Kidney glomerular epithelial cell (primary cell): Measurements from ENCODE around the gene SORCS1.

Source experiments
- DNase-seq: peaks from one replicate; lab custom pipeline; 2025; lab: John Stamatoyannopoulos, UW

SORCS1 gene

DNA sequence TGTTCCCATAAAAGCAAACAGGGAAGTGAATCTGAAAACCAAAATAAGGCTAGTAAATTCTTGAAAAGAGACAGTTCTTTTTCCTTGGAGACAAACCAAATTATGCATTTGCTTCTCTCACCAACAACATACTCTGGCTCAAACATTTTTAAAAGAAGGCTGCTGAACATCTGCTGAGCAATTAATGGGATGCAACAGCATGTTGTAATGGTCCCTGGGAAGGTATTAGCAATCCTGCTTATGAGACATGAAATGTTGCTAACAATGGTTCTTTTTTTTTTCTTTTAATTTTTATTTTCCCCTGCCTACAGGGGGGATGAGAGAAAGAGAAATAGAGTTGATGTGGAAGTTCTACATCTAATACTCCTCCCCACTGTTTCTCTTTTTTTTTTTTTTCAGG is 572.1 kb downstream of the SORCS1 start:
- DNase-seq = no peak

DNA sequence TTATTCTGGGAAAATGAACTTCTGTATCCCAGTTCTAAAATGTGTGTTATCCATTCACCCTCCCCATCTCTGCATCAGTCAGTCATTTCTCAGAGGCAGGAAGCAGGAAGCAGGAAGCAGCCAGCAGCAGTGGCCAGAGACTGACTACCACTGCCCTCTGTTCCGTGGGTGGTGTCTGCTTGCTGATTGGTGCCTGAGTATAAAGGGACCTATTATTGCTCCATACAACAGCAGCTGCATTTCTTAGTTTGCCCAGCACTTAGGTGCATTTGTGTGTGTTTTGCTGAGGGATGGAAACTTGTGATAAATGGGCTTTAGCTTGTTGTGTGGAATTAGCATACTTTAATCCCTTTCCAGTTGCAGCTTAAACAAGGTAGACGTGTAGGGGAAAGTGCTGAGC is 582.2 kb downstream of the SORCS1 start:
- DNase-seq = no peak

DNA sequence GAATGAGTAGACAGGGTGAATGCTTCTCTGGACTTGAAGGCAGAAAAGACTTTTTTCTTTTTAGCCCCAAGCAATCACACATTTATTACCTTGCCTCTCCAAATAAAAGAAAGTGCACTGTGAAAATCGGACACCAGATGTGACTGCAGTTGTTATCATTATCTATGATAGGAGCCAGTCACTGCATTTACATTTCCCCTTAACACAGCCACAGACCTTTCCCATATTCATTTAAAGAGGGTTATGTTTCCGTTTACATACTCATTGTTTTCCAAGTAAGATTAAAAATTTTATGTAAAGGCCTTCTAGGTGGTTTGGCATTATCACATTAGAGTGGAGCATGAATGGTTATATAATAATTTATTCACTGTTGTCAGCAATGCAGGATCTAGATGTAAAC is 586.8 kb downstream of the SORCS1 start:
- no peak for DNase-seq

DNA sequence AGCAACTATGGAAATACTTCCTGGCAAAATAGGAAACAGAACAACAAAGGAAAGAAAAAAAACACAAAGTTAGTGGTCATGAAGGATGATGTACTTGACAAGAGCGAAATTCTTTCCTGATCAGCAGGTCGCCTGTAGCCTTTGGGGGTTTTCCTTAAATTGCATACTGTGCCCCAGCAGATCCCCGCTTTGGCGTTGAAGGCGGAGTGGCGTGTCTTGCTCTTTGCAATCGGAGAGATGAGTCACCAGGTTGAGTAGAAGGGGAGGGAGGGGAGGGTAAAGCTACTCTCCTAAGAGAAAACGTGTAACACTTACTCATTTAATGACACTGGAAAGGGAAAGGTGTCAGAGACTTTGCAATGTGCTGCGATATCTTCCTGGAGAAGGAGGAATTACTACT is 587.2 kb downstream of the SORCS1 start:
- DNase-seq = no peak

DNA sequence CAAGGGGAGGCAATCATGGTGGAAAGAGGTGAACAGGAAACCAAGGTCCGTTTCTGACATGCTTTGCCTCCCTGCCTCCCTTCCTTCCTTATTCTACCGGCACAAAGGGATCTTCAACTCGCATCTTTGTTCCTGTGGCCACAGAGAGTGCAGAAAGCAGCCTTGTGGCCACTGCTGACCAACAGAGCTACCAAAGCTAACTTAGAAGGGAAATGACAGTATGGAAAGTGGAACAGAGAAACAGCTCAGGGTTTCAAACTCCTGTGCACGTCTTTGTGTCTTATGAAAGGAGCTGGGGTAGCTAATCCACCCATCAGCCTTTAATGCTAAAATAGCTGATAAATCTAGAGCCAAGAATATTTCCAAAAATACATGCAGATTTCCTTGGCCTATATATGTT is 588.0 kb downstream of the SORCS1 start:
- no peak for DNase-seq

DNA sequence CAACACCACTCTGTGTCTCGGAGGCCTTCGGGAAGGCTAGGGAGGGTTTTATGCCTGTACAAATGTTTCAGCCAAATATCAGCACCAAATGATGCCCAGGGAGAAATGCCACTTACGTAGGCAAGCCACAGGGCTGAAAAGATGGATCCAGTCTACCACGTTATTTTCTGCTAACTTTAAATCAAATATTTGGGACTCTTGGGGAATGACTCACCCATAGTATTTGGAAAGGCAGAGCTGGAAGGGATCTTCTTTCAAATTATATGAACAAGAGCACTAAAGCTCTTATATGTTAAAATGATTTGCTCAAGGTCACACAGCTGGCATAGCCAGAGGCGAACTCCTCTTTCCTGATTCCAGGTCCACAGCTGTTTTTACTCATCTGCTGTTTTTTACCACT is 591.4 kb downstream of the SORCS1 start:
- no peak for DNase-seq

DNA sequence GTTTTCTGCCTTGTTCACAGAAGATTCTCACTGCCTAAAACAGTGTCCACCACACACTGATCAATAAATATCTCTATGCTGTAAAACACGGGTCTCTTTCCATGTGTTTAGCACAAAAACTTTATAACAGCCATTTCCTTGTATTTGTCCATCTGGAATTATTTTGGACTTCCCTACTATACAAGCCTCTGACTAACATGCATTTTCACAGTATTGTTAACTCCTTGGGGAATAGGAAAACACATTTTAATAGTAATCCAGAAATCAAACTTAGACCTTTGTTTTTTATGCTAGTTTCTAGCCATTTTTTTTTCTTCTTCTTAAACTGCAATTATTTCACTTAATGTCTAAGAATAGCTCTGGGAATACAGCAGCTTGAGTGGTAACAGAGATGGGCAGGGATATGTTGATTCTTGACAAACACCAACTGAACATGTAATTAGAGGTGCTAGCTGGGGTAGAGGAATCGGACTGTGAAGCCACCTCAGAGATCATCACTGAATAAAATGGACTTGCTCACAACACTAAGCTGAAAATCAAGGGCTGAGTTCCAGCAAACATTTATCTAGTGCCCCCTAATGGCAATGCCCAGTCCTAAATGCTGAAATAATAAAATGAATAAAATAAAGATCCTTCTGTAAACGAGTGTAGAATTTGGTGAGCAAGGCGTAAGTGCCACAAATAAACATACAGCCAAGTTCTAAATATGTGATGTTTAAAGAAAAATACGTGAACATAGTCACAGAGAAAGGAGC is 593.1 kb downstream of the SORCS1 start:
- peak; percentile 40 for DNase-seq

DNA sequence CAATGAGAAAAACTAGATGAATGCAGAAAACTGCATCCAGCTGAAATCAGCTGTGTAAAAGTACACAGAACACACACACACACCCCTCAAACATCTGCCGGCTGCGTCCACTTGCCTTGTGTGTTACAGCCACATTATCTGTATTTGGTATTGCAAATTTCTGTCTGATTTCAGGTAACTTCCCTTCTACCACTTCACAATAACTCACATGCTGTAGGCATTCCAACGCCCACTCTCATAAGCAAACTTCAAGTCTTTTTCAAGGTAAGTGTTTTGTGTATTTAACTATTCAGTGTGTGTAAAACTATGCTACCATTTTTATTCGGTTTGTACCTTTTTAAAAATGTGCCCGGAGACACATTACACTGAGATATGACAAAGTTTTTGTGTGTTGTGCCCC is 594.2 kb downstream of the SORCS1 start:
- no peak for DNase-seq

DNA sequence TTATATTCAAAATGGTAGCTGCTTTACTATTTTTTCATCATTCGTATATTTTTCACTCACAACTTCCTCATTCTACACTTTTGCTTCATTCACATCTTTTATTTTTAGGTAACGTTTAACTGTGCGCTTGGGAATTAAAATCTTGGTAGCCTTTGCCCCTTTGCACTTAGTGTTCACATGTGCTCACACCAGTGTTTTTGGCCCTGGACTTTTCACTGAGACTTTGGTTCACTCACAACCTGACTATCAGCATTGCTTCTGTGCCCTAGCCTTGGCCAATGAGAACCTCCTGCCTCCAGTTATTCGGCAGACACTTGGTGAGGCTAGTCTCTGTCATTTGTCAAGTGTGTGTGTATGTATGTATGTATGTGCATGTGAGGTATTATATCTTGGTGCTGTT is 596.9 kb downstream of the SORCS1 start:
- no peak for DNase-seq

DNA sequence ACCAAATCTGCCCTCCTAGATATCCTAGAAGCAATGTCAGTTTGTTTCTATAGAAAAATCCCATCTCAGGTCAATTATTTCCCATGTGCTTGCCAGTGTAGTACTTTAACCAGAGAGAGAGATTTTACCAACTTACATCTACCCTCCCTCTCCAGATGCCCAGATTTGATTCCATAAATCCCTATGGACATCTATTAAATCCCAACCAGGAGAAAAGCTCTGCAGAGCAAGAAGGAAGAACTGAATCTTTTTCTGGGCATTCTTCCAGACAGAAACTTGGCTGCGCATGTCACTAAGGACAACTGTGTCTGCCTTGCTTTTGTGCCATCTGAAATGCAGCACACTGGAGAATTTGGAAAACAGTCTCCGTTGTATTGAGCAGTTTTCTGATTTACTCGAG is 597.6 kb downstream of the SORCS1 start:
- no peak for DNase-seq

DNA sequence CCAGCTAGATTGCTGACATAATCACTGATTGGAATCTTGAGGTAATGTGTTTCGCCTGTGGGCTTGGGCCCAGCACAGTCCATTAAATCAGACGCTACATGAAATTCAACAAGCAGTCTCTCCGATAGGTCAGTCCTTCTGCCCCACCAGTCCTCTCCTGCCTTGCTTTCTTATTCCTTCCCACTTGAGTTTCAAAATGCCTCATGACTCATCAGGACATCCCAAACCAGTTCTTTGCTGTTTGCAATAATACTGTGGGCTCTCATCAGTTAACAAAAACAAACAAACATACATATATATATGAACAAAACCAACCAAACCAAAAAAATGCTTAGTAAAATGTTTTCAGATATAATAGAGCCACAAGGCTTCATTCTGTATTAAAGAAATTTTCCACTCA is 599.0 kb downstream of the SORCS1 start:
- DNase-seq = no peak

DNA sequence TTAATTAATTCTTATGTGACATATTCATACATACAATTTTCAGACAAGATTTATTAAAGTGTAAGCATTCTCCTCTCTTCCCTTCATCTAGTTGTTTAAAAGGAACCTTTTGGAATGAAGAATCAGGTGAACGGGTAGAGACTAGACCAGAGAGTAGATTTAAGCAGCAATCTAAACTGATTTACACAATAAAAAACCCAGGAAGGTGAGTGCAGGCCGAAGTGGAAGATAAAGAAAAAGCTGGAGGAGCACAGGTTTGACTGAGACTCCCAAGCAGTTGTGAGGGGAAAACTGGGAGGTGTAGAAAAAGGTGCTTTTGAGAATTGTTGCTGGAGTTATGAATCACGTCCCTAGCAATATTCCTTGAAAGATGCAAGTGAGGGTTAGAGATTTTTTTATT is 601.1 kb downstream of the SORCS1 start:
- no peak for DNase-seq

DNA sequence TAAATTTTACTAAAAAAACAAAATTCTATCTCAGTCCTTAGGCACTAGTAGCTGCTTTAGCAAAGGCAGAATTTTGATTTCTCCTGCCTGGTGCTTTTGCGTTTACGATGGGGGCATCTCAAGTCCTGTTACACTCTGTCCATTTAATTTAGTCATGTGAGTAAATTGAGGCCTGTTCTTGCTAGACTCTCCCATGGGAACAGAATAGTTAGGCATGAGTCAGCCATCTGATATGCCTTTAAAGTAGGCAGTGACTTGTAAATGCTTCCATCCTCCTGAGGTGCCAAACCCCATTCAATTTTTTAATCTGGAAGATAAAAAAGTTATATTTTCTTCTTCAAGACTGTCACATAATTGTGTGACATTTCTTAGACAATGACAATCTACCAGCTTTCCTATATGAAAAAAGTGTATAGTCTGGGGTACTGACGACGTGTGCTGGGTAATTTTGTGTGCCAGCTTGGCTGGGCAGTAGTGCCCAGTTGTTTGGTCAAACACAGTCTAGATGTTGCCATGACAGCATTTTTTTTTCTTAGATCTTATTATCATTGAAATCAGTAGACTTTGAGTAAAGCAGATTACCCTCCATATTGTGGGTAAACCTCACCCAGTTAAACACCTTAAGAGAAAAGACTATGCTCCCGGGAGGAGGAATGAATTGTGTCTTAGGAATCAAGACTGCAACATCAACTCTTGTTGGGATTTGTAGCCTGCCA is 603.4 kb downstream of the SORCS1 start:
- DNase-seq = peak; percentile 16

DNA sequence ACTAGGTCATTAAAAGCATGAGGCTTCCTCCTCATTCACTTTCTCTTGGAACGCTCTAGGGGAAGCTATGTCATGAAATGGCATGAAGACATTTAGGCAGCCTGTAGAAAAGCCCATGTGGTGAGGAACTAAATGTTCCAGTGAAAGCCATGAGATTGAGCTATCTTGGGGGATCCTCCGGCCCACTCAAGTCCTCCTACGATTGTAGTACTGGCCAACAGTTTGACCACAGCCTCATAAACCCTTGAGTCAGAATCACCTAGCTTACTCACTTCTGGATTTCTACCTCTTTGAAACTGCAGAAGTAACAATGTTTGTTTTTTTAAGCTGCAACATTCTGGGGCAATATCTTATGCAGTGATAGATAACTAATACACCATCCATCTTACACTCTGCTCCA is 605.1 kb downstream of the SORCS1 start:
- no peak for DNase-seq

DNA sequence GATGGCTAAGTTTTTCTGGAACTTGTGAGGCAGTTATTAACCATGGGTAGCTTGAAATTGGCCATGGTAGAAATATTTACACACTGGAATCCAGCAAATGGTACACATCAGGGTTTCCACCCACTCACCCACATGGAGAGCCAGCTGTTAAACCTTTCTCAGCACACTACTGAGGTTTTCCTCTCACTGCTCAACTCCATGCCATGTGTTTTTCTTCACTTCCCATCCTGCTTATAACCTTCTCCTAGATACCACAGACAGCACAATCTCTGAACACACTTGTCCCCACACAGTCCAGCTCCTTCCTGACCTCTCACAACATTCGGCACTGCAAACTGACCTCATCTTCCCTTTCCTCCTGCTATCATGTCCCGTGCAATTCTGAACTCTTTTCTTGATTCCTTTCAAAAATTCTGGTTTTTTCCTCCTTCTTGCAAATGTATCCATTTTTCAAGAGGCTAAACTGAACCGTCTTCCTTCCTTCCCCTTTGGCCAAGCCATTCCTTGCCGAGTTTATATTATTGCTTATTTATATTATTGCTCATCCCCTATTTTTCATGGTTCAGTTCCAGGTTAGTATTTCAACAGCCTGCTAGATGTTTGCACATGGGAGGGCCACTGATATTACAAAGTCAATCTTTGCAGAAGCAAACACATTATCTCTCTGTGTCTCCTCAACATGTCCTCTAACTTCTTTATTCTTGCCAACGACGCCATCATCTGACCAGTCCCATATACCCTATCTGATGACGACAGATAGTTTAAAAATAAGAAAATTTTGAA is 606.4 kb downstream of the SORCS1 start:
- peak; percentile 60 for DNase-seq

DNA sequence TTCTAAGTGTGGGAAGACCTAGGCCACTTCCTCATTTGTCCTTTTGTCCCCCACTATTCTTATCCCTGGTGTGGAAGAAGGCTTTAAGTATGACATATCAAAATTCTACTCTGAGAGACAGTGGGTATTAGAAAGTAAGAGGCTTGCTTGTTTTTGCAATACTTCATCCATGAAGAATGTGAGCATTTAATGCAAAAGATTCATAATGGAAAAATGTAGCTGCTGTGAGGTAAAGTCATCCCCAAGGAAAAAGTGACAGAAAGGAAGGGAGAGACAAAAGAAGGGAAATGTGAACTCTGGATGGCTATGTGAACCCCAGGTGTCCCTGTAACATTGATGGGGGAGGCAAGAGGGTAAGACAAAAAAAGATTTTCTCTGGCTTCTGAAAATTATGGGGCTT is 607.5 kb downstream of the SORCS1 start:
- DNase-seq = peak; percentile 32

DNA sequence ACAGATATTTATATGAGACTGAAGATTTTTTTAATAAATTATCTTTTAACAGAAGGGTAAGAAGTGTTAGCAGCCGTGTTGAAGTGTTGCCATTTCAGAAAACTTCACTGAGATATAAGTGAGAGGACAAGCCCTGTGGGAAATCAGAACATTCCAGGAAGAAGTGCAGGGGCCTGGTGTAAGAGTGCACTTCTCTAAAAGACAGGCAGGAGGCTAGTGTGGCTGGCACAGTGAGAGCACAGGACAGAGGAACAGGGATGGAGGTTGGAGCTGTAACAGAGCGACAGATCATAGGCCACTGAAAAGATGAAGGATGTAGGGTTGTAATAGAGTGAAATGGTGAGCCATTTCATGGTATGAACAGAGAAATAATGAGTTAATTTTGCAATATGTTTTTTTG is 608.9 kb downstream of the SORCS1 start:
- DNase-seq = no peak

DNA sequence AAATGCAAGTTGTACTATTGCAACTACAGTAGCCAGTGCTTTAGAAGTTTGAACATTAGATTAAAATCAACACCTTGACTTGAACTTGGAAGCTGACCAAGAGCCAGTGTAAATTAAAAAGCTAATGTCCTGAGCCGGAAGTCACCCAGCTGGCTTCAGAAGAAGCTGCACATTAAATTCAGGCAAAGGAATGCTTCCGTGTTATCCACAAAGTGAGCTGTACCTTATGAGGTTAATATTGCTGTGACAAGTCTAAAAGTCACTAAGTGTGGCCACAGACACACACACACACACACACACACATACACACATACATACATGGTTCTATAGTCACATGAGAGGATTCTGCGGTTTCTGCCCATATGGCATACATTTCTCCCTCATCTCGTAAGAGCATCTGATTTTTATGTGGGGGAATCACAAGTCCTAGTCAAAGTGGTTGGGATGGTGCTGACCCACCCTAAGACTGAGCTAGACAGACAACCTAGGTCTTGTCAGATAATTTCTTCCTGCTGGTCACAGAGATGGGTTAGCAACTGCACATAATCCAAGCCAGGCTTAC is 612.9 kb downstream of the SORCS1 start:
- no peak for DNase-seq

DNA sequence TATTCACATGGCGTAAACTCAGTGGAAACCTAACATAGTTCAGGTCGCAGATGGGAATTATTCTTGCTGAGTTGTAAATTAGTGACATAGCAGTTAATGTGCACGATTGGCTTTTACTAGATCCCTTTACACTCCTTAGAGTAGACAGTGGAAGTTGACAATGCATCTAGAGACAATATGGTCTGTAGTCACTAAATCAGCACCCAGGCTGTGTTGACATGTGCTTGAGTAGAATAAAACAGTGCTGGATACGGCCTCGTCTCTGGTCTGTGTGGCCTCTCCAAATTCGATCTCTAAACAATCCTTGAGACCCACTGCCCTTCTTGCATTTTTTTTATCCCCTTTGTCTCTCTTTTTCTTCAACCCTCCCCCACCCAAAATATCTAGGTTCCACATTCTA is 615.7 kb downstream of the SORCS1 start:
- no peak for DNase-seq

DNA sequence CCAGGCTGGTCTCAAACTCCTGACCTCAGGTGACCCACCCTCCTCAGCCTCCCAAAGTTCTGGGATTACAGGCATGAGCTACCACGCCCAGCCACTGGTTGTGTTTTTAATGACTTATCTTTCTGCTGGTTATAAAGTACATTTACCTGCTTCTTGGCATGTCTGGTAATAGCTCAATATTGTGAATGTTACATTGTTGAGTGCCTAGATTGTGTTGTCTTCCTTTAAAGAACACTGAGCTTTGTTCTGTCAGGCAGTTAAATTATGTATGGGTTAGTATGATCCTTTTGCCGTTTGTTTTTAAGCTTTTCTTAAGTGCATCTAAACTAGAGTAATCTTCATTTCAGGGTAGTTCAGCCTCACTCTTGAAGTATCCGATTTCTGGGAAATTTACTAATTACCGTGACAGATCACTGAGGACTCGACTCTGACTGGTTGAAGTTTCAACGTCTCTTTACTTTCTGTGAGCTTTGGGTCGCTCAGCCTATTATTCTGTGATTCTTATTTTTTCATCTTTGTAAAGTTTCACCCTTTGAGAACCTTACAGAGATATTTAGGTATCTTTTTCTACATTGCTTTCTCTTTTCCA is 617.4 kb downstream of the SORCS1 start:
- no peak for DNase-seq

DNA sequence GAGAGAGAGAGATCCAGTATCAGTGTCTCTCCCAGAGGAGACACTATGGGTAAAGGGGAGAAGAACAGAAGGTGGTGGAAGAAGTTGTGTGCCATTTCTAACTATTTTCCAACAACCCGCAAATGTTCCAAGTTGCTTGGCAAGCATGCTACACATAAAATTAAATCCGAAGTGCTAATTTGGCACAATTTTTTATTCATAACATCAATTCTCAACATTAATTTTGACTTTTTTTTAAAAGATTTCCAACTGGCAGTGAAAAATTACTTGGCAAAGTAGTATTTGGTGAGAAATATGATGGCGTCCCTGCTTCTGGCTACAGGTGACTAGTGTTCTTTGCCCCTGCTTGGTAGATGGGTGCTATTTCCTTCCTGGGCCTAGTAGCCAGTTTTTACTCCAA is 622.0 kb downstream of the SORCS1 start:
- DNase-seq = no peak

DNA sequence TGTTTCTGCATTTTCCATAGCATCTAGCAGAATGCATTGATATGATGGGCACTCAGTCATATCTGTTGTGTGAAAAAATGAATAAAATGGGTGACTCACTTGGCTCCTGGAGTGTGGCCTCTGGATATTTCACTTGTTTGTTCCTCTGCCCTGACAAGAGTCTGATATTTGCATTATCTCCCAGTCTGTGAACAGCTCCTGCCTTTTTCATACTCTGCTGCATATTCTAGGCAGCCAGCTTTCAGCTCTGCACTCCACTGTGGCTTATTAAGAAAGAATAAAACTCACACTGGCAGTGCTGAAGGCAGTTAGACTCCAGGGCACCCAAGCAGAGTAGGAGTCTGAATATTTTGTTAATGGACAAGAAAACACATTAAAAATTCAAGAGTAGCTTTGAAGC is 623.9 kb downstream of the SORCS1 start:
- DNase-seq = peak; percentile 32
